Skeletal muscle satellite cell (primary cell): ENCODE data around the gene VSIR.

Experiments used
- H3K27me3 ChIP-seq: 2 replicates; pipeline ENCODE4 v1.7.0; 2013; ENCODE audit warnings: low read length; ENCODE audit not compliant: control insufficient read depth, insufficient read depth
- H3K36me3 ChIP-seq: 2 replicates; pipeline ENCODE4 v1.7.0; 2013; ENCODE audit warnings: mild to moderate bottlenecking, control low read depth, low read length; ENCODE audit not compliant: insufficient read depth
- H3K4me1 ChIP-seq: 2 replicates; pipeline ENCODE4 v1.7.0; 2013; ENCODE audit warnings: low read length; ENCODE audit not compliant: control insufficient read depth, insufficient read depth
- H3K4me2 ChIP-seq: 2 replicates; pipeline ENCODE4 v1.7.0; 2013; ENCODE audit warnings: mild to moderate bottlenecking, low read length
- H3K4me3 ChIP-seq: 2 replicates; pipeline ENCODE4 v1.7.0; 2013; ENCODE audit warnings: low read length
- H3K9ac ChIP-seq: 2 replicates; pipeline ENCODE4 v1.7.0; 2013; ENCODE audit warnings: mild to moderate bottlenecking, low read depth, low read length, moderate library complexity
- H3K9me3 ChIP-seq: replicated peaks from 2 replicates; pipeline ENCODE4 v1.7.0; 2013; ENCODE audit warnings: mild to moderate bottlenecking, control low read depth, low read length

VSIR gene

DNA sequence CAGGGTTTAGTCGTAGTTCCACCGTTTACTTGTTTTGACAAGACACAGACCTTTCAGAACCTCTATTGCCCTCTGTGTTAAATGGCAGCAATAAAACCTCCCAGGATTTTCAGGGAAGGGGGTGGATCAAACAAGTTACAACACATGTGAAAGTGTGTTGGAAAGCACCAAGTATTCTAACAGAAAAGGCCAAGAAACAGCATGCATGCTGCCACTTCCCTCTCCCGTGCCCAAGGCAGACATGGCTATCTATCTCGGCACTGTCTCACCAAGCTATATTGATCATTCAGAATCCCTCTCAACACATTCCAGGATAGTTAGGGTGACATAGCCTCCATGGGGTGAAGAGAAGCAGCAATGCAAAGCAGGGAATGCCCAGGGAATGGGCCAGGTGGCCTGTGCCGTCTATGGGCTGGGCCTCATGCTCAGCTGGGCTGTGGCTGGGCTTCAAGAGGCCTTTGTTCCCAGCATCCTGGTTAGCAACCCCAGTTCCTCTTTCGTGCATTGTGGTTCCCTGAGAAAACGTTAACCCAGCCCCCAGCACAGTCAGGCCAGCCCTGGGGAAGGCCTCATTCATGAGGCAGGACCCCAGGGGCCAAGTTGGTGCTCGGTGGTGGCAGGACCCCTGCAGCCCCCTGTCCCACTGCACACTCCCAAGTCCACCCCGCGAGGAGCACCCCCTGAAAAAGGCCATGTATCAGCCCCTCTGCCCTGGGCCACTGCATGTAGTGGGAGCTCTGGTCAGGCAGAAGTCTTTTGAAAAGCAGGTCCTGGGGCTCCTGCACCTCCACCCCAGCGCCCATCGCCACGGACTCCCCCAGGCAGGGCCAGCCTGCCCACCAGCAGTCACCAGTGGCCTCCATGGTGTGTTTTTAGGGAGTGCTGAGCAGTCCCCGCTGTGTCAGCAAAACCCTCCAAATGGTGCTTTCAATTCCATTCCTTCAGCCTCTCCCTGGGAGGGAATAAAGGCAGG, 25.5 kb downstream of the VSIR start:
- Histone ChIP-seq H3K4me2 (no peak overlapping the region), H3K9ac (no peak overlapping the region), H3K27me3 (no peaks in the 10 kb centered on the region), H3K4me3 (no peak overlapping the region), H3K9me3 (no peaks in the 10 kb centered on the region), H3K36me3 (no peaks in the 10 kb centered on the region), H3K4me1 (peaks cover 5% of the 10 kb centered on the region)

DNA sequence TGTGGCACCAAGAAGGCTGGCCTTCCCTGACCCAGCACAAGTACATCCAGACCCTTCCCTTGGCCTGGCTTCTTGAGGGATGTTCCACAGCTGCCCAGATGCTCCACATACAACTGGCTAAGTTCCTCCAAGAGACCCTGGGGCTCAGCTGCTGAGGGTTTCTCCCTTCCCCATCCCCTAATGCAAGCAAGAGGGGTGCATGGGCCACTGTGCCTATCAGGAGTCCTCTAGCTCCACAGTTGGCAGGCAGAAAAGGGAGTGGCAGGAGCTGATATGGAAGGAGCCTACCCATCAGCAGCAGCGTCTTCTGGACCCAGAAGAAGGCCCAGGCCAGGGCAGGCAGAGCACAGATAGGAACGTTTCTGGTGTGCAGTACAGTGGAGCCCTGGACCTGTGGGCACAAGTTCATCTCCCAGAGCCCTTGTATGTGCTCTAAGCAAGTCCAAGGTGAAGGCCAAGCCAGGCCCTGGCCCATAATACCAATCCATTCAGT, 26.2 kb downstream of the VSIR start:
- Histone ChIP-seq H3K9ac (no peak overlapping the region), H3K4me3 (no peak overlapping the region), H3K27me3 (no peaks in the 10 kb centered on the region), H3K4me1 (peaks cover 5% of the 10 kb centered on the region), H3K4me2 (no peak overlapping the region), H3K9me3 (no peaks in the 10 kb centered on the region), H3K36me3 (no peaks in the 10 kb centered on the region)

DNA sequence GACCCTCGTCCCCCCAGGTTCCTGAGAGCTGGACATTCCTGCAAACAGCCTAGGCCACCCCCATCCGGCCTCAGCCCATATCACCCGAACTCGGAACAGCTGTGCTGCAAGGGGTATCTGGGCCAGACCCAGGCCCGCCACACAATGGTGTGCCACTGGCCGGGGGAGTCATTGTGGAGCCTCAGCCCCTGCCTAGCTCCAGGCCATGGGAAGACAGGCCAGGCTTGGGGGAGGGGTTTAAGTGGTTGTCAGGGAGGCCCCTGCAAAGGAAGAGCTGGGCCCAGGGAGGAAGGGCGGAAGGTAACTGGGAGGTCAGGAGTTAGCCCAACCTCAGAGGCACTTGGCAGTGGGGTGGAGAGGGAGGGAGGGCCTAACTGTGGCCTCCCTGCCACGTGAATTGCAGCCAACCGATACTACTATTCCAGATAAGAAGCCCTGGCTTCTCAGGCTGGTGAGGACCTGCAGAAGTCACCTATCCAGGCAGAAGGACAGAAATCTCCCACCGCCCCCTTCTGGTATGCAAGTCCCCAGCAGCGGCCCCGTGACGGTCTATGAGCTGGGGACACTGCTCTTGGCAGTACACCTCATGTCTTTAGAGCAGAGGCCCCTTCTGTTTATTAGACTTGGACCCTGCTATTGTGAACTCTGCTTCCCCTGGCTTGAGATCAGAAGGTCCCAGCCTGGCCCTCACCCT, 26.8 kb downstream of the VSIR start:
- Histone ChIP-seq H3K4me3 (no peak overlapping the region), H3K9ac (no peak overlapping the region), H3K9me3 (no peaks in the 10 kb centered on the region), H3K36me3 (no peaks in the 10 kb centered on the region), H3K4me1 (peaks cover 5% of the 10 kb centered on the region), H3K4me2 (no peak overlapping the region), H3K27me3 (no peaks in the 10 kb centered on the region)

DNA sequence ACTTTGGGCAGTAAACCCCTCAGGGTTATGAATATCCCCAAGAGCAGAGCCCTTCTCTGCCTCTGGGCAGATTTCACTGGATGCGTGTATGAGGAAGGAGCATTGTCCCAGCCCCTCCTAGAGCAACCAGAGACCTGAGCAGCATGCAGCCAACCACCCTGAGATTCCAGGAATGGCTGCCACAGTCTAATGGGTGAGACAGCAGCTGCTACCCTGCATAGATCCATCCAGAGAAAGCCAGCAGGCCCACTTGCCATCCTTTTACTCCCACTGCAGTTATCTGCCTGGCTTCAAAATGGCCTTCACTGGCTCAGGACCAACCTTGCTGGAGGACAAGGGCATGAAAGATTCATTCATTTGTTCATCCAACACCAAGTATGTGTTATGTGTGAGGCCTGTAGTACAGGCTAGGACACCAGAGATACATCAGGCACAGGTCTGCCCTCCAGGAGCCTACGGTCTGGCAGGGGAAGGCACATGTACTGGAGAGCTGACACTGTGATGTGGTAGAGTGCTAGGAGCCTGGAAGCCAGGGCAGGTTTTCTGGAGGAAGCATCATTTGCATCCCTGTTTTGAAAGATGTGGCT, 27.6 kb downstream of the VSIR start:
- Histone ChIP-seq H3K4me1 (peaks cover 5% of the 10 kb centered on the region), H3K9me3 (no peaks in the 10 kb centered on the region), H3K36me3 (no peaks in the 10 kb centered on the region), H3K27me3 (no peaks in the 10 kb centered on the region), H3K4me2 (no peak overlapping the region), H3K4me3 (no peak overlapping the region), H3K9ac (no peak overlapping the region)

DNA sequence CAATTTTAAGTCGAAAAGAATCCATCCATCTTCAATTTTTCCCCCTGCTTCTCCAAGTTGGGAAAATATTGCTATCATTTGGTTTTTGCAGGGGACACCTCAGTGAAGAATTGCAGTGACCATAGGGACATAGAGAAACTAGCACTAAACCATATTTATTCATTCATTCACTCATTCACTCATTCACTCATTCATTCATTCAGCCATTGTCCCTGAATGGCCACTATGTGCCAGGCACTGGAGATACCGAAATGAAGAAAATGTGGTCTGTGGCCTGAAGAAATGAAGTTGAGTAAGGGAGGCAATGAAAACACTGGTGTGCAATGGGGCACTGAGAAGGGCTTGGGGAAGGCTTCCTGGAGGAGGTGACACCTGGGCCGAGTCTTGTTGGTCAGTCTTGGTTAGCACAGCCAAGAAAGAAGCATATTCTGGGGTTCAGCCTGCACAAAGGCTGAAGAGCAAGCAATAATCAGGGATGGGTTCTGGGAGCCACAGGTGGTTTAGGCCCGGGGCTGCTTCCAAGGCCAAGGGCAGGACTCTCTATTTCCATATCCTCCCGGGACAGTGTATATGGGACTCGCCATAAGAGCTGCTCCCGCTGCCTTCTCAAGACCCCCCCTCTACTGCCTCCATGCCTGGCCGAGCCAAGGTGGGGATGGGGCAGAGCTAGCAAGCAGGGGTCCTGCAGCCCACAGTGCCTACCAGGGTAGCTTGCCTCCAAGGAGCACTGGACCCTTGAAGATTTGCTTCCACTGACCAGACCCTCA, 28.2 kb downstream of the VSIR start:
- H3K9ac ChIP-seq, result no peak overlapping the region
- no peaks in the 10 kb centered on the region for H3K9me3 ChIP-seq
- H3K4me3 ChIP-seq, result no peak overlapping the region
- H3K27me3 ChIP-seq, result no peaks in the 10 kb centered on the region
- peaks cover 5% of the 10 kb centered on the region for H3K4me1 ChIP-seq
- no peaks in the 10 kb centered on the region for H3K36me3 ChIP-seq
- H3K4me2 ChIP-seq, result no peak overlapping the region

DNA sequence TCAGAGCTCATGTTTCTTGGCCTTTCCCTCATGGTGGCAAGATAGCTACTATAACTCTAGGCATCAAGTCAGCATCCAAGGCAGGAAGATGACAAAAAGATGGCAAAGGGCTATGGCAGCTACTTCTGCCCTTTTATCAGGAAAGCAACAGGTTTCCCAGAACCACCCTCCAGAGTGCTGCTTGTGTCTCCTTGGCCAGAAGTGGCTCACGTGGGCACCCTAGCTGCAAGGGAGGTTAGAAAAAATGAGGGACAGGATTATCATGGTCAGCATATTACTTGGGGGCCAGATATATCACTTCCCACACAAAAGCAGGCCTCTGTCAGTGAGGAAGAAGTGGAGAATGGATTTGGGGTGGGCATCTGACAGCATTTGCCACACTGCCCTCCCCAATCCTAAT, 29.5 kb downstream of the VSIR start:
- H3K9ac ChIP-seq, result no peak overlapping the region
- no peaks in the 10 kb centered on the region for H3K36me3 ChIP-seq
- peaks cover 3% of the 10 kb centered on the region for H3K4me1 ChIP-seq
- no peaks in the 10 kb centered on the region for H3K27me3 ChIP-seq
- H3K9me3 ChIP-seq, result no peaks in the 10 kb centered on the region
- no peak overlapping the region for H3K4me2 ChIP-seq
- H3K4me3 ChIP-seq, result no peak overlapping the region

DNA sequence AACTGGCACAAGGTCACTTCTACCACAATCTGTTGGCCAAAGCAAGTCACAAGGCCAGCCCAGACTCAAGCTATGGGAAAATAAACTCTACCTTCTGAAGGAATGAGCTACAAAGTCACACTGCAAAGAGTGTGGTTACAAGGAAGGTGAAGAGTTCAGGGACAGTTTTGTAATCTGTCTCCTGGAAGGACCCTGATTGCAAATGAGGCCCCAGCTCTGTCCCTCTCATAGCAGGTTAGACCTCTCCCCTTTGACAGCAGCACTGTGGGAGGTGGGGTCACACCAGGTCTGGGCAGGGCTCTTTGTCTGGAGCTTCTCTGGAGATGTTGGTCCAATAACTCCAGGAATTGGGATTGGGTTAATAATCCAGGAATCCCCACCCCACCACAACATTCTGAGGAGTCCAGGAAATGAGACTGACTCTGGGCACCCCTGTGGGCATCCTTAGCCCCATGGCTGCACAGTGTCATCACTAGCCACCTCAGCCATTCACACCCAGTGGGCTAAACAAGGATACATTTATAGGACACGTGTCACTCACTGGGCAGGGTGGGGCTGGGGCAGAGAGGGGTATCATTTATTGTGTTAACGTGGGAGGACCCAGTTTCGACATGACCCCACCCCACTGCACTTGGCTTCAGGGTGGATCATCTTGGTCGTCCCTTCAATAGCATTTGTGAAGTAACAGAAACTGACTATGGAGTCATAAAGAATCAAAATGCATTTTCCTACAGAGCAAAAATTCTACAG, 30.1 kb downstream of the VSIR start:
- H3K4me2 ChIP-seq, result no peak overlapping the region
- no peaks in the 10 kb centered on the region for H3K36me3 ChIP-seq
- no peaks in the 10 kb centered on the region for H3K9me3 ChIP-seq
- no peak overlapping the region for H3K9ac ChIP-seq
- no peaks in the 10 kb centered on the region for H3K27me3 ChIP-seq
- no peaks in the 10 kb centered on the region for H3K4me1 ChIP-seq
- no peak overlapping the region for H3K4me3 ChIP-seq

DNA sequence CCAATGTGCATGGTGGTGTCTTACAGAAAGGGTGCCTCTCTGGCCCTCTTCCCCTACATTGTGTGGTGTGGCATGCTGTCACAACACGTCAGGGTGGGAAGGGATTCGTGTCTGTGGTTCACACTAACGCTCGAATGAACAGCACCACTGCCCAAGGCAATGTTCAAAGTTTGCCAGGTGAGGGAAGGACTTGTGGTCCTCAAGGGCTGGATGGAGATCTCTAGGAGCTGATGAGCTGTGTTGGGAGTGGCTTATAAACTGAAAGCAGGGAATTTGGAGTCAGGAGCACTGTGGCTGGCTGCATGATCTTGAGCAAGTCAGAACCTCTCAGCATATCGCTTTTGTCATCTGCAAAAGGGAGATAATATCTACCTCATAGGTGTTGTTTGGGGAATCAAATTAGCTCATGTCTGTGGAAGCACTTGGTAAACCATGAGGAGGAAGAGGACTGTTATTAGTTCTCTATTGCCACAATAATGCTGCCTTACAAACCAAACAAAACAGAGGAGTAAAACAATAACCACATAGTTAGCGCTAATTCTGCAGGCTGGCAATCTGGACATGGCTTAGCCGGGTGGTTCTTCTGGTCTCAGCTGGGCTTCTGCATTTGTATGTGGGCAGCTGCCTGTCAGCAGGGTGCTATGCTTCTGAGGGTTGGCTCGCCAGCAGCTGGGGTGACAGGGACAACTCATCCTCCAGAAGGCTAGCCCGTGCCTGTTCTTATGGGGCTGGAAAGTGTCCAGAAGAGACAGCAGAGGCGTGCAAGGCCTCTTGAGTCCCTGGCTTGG, 30.8 kb downstream of the VSIR start:
- Histone ChIP-seq H3K9me3 (no peaks in the 10 kb centered on the region), H3K4me2 (no peak overlapping the region), H3K36me3 (no peaks in the 10 kb centered on the region), H3K27me3 (no peaks in the 10 kb centered on the region), H3K4me1 (no peaks in the 10 kb centered on the region), H3K9ac (no peak overlapping the region), H3K4me3 (no peak overlapping the region)

DNA sequence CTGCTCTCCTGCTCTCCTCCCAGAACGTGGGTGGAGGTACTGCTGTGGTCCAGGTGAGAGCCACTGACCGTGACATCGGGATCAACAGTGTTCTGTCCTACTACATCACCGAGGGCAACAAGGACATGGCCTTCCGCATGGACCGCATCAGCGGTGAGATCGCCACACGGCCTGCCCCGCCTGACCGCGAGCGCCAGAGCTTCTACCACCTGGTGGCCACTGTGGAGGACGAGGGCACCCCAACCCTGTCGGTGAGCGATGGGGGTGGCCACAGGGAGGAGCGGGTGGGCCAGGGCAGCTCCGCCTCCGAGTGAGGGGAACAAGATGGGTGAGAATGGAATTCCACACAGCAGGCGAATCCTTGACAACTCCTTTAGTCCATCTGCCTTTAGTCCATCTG, 31.6 kb downstream of the VSIR start:
- no peak overlapping the region for H3K4me2 ChIP-seq
- H3K9me3 ChIP-seq, result no peaks in the 10 kb centered on the region
- no peaks in the 10 kb centered on the region for H3K36me3 ChIP-seq
- H3K27me3 ChIP-seq, result no peaks in the 10 kb centered on the region
- H3K4me3 ChIP-seq, result no peak overlapping the region
- no peak overlapping the region for H3K9ac ChIP-seq
- H3K4me1 ChIP-seq, result no peaks in the 10 kb centered on the region

DNA sequence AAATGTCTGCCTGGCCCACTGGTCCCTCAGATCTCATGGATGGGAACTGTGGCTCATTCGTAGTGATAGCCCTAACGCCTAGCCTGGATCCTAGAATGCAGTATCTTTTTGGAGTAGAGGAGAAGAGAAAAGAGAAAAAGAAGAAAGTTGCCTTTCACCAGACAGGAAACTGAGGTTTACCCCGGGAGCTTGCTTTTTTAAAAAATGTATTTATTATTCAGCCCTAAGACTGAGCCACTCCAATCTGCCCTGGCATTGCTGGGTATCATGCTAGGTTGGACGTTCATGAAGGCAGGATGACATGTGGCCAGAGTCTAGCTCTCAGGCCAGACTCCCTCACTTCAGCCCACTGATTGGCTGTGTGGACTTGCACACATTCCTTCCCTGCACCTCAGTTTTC, 32.3 kb downstream of the VSIR start:
- no peaks in the 10 kb centered on the region for H3K4me1 ChIP-seq

More for the DNA sequence above, 32.3 kb downstream of the VSIR start:
- no peak overlapping the region for H3K4me3 ChIP-seq
- H3K4me2 ChIP-seq, result no peak overlapping the region
- no peaks in the 10 kb centered on the region for H3K27me3 ChIP-seq
- no peaks in the 10 kb centered on the region for H3K36me3 ChIP-seq
- no peaks in the 10 kb centered on the region for H3K9me3 ChIP-seq
- H3K9ac ChIP-seq, result no peak overlapping the region
